ES-I3 (cell line): ENCODE data around the gene NR2C2AP.

Experiments
- H3K36me3 ChIP-seq: 2 replicates; pipeline ENCODE4 v1.6.1; 2013; ENCODE audit warnings: mild to moderate bottlenecking, low read length, control low read depth, moderate library complexity; ENCODE audit not compliant: insufficient read depth
- H3K4me1 ChIP-seq: 2 replicates; pipeline ENCODE4 v1.6.1; 2013; ENCODE audit warnings: mild to moderate bottlenecking, control low read depth, low read length; ENCODE audit not compliant: insufficient read depth
- H3K9ac ChIP-seq: 2 replicates; pipeline ENCODE4 v1.6.1; 2013; ENCODE audit warnings: low read depth, mild to moderate bottlenecking, low read length, moderate library complexity
- H3K9me3 ChIP-seq: 2 replicates; pipeline ENCODE4 v1.6.1; 2013; ENCODE audit warnings: mild to moderate bottlenecking, low read length, moderate library complexity; ENCODE audit not compliant: control insufficient read depth, insufficient read depth

NR2C2AP gene

DNA sequence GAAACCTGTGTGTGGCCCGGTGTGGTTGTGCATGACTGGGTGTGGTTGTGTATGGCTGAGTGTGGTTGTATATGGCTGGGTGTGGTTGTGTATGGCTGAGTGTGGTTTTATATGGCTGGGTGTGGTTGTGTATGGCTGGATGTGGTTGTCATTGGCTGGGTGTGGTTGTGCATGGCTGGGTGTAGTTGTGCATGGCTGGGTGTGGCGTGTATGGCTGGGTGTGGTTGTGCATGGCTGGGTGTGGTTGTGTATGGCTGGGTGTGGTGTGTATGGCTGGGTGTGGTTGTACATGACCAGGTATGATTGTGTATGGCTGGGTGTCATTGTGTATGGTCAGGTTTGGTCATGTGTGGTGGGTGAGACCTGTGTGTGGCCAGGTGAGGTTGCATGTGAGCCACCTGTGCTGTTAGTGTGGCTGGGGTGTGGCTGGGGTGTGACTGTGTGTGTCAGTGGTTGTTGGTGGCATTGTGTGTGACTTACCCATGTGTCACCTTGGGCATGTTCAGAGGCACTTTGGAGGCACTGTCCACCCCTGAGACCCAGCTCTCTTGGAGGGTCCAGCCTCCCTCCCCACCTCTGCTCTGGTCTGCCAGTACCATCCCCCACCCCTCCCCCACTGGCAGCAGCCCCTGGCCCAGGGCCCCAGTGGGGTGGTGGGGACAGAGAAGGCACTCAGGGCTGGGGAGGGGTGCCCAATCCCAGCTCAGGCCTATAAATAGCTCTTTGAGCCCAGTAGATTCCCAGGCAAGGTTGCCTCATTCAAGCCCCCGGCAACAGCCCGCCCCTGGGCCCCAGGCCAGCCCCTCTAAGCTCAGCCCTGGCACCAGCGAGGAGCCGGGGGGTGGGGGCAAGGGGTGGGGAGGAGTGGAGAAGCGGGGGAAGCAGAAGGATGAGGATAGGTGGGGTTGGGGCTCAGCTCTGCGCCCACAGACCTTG is 4.7 kb upstream of the NR2C2AP start:
- Histone ChIP-seq H3K4me1 (no peaks in the 10 kb centered on the region), H3K9me3 (no peaks in the 10 kb centered on the region), H3K36me3 (no peaks in the 10 kb centered on the region)

DNA sequence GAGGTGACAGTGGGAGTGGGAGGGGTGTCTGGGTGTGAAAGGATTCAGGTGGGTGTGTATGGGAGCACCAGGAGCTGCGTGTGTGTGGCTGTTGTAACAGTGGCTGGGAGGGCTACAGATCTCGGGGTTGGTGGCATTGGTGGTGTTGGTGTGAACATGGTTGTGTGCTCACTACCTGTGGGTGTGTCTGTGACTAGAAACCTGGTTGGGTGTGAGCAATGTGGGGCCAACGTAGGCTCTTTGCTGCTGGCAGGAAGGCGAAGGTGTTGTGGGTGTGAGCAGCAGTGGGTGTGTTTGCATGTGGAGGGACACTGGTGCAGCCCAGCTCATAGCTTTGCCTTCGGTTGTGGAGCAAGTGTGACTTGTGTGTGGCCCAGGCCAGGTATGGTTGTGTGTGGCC is 3.7 kb upstream of the NR2C2AP start:
- Histone ChIP-seq H3K4me1 (no peaks in the 10 kb centered on the region), H3K9ac (no peak overlapping the region), H3K9me3 (no peaks in the 10 kb centered on the region), H3K36me3 (no peaks in the 10 kb centered on the region)

More for the DNA sequence above, 4.7 kb upstream of the NR2C2AP start:
- H3K9ac ChIP-seq = no peak overlapping the region

DNA sequence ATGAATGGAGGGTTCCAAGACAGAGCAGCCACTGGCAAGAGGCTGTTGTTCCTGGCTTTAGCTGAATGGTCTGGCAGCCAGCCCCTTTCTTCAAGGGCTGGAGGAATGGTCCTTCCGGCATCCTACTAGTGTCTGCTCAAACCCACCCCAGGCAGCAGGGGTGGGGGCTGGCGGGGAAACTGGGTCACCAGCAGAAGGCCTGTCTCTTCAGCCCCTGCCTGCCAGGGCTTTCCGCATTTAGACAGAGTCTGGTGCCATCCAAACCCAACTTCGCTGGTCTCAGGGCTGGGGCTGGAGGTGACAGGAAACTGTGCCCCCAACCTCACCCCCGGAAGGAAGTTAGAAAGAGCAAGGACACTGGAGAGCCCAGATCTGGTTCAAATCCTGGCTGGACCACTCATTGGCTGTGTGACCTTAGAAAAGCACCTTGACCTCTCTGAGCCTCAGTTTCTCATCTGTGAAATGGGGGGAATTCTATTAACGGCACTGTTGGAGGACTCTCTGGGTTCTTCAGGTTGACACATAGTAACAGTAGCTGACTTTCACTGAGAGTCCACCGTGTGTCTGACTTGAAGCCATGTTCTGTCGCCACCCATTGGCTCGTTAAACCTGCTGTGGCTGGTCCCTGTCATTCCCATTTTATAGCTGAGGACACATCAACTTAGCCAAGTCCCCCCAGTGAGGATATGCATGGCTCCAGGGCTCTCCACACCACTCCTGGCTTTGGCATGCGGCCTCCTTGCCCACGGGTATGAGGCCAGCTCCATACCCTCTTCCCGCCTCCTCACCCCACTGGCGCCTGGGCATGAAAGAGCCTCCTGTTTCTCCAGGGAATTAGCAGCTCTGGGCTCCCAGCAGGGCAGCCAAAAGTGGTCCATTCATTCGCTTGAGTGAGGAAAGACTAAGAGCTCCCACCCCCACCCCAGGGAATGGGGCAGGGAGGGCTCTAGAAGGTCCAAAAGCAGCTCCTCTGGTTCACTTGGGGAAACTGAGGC is 2.5 kb upstream of the NR2C2AP start:
- Histone ChIP-seq H3K4me1 (no peaks in the 10 kb centered on the region), H3K36me3 (no peaks in the 10 kb centered on the region), H3K9me3 (no peaks in the 10 kb centered on the region), H3K9ac (no peak overlapping the region)

DNA sequence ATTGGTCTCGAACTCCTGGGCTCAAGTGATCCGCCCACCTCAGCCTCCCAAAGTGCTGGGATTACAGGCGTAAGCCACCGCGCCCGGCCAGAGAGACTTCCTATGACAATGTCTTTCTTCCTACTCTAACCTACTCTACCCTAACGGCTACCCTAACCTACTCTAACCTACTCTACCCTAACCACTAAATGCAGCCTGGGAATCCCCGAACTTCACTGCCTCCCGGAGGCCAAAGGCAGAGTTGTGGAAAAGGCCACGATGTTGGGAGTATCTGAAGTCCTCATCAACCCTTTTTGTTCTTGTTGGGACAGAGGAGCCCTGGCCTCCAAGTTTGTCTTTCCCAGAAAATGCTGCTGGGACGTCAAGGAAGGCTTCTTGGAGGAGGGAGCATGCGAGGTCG is 967 bp upstream of the NR2C2AP start:
- Histone ChIP-seq H3K4me1 (no peaks in the 10 kb centered on the region), H3K9me3 (no peaks in the 10 kb centered on the region)

DNA sequence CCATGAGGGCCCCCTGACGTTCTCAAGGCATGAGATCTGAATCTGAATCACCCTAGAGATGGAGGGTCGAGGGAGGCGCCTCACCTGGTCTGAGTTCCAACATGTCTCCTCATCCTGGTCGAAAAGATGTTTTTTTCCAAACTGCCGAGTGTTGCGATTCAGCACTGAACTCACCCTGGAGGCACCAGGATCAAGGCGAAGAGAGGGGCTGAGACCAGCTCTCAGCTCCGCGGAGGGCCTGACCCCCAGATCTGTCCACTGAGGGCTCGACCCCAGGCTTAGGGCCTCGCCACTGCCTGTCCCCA is 555 bp downstream of the NR2C2AP start:
- Histone ChIP-seq H3K36me3 (no peaks in the 10 kb centered on the region), H3K9ac (peak overlapping the region; percentile 86), H3K4me1 (no peaks in the 10 kb centered on the region), H3K9me3 (no peaks in the 10 kb centered on the region)

More for the DNA sequence above, 967 bp upstream of the NR2C2AP start:
- Histone ChIP-seq H3K9ac (no peak overlapping the region), H3K36me3 (no peaks in the 10 kb centered on the region)

DNA sequence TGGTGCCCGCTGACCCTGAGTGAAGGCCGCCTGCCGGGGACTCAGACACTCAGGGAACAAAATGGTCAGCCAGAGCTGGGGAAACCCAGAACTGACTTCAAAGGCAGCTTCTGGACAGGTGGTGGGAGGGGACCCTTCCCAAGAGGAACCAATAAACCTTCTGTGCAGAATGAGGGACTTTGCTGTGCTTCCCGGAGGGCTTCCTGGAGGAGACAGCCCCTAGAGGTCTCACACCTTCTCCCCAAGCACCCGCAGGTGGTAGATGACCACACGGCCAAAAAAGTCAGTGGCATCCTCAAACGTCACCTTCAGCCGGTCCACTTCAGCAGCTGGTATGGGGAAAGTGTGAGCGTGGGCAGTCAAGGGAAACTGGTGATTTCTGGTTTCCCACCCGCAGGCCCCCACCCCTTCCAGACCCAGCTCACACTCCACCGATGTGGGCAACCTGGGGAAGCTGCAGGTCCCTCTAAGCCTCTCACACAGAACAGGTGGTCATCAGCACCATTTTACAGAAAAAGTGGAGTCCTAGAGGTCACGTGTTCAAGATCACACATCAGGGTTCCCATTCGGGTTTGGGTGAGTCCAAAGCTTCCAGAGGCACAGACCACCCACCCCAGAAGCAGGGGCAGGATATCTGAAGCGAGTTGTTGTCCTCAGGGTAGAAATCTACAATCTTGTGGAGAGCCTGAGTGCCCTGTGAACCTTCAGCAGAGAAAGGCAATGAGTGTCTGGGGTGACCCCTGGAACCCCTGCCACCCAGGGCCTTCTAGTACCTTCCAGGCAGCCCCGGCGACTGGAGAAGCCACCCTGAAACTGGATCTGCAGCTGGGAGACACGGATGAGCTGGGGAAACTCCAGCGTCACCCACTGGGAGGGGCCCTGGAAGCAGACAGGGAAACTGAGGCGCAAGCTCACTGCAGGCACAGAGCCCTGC is 1.2 kb downstream of the NR2C2AP start:
- H3K36me3 ChIP-seq = no peaks in the 10 kb centered on the region
- no peaks in the 10 kb centered on the region for H3K9me3 ChIP-seq
- H3K4me1 ChIP-seq = no peaks in the 10 kb centered on the region
- H3K9ac ChIP-seq = 0 out of 2 replicates have a peak overlapping the region, but pooled peaks have one; percentile 86

DNA sequence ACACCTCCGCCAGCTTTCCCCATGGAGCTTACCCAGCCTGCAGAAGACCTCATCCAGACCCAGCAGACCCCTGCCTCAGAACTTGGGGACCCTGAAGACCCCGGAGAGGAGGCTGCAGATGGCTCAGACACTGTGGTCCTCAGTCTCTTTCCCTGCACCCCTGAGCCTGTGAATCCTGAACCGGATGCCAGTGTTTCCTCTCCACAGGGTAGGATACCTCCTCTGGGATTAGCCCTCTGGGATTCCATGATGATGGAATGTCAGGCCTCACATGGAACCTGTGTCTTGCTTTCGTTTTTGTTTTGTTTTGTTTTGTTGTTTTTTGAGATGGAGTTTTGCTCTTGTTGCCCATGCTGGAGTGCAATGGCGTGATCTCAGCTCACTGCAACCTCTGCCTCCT is 9.3 kb downstream of the NR2C2AP start:
- Histone ChIP-seq H3K36me3 (no peaks in the 10 kb centered on the region), H3K9ac (no peak overlapping the region), H3K4me1 (no peaks in the 10 kb centered on the region), H3K9me3 (no peaks in the 10 kb centered on the region)

DNA sequence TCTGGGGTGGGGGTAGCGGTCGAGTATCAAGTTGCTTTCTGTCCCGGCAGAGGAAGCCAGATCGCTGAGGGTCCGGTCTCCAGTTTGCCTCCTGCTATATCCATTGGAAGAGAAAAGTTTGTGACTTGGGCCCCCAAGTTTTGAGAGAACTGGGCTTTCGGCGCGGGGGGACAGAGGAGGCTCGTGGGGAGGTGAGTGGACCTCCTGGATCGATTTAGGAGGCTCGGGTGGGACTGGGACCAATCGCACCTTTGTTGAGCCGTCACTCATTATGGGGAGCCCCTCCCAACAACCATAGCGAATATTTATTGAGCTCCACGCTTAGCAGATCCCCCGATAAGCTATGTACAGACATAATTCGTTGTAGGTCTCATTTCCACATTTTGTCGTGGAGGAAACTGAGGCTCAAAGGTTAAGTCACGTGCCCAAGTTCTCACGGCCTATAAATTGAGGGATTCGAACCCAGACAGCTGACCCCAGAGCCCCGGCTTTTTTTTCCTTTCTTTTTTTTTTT is 10.2 kb downstream of the NR2C2AP start:
- Histone ChIP-seq H3K9ac (peak overlapping the region; percentile 95), H3K9me3 (no peaks in the 10 kb centered on the region), H3K4me1 (no peaks in the 10 kb centered on the region), H3K36me3 (no peaks in the 10 kb centered on the region)

DNA sequence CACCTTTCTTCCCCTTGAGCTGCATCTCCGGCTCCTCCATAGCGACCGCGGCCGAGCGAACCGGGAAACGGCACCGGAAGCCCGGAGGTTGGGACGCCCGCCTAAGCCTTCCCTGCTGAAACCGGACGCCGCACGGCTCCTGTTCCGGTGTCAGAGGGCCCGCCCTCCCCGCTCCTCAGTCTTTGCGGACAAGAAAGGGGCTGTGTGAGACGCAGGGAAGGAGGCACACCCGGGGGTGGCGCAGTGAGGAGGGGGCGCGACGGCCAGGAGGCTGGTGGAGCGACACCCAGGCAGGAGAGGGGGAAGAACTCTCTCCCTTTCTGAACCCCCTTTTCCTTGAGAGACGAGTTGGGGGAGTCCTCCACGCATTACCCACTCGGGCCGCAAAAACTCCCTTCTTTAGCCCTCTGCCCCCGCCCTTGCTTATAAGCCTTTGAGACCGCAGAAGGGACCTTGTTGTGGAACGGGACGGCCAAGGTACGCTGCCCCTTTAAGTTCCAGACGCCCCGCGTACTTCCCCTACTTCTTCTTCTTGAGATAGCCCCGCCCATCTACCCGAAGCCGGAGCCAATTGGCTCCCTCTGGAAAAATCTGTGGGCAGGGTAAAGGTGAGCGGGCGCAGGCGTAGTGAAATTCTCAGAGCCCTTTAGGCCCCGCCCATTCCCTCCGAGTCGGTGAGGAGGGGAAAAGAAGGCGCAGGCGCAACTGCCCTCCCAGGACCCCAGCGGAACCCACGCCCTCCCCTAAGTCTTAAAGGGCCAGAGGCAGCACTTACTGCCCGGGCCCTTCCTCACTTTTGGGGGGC is 10.9 kb downstream of the NR2C2AP start, which contains the start of the genes BORCS8 and RFXANK:
Gene BORCS8 (minus strand): TSS at position 75 of the 805 bp plus-strand sequence. CDS start 35 bp downstream, at position 40.
Gene RFXANK (plus strand): TSS at position 181 of the 805 bp plus-strand sequence. CDS start 1,689 bp downstream, outside the sequence.
- H3K9ac ChIP-seq = peak within 1 kb of the TSS; percentile 95
- no peaks in the 10 kb centered on the region for H3K9me3 ChIP-seq
- H3K36me3 ChIP-seq = no peaks in the 10 kb centered on the region
- H3K4me1 ChIP-seq = no peaks in the 10 kb centered on the region

DNA sequence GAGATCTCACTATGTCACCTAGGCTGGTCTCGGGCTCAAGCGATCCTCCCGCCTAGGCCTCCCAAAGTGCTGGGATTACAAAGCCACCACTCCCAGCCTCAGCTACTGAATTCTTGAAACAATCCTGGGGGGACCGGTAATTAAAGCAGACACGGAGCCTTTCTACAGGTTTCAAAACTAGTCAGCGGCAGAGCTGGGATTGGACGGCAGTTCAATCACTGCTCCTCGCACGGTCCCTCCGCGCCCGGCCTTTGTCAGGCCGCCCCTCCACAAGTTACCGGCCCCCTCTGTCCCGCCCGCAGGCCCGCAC is 11.5 kb downstream of the NR2C2AP start:
- Histone ChIP-seq H3K36me3 (no peaks in the 10 kb centered on the region), H3K9me3 (no peaks in the 10 kb centered on the region), H3K9ac (peak overlapping the region; percentile 95), H3K4me1 (no peaks in the 10 kb centered on the region)

DNA sequence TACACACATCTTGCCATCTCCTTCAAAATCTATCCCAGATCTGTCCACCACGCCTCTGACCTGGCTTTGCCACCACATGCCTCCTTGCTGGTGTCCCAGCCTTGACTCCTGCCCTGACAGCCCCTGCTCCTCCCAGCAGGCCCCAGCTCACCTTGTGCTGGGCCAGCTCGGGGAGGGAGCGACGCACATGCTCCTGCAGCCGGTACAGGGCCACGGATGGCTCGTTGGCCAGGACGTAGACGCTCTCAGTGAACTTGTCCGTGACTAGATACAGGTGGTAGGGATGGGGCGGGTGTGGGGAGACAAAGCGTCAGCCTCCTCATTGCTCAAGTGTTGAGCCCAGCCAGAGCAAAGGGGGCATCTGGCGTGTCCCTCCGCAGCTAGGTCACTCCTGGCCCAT is 16.5 kb downstream of the NR2C2AP start:
- H3K36me3 ChIP-seq = no peaks in the 10 kb centered on the region; the same call in 1 of the 2 replicates
- no peaks in the 10 kb centered on the region for H3K4me1 ChIP-seq
- H3K9me3 ChIP-seq = no peaks in the 10 kb centered on the region
- no peak overlapping the region for H3K9ac ChIP-seq

DNA sequence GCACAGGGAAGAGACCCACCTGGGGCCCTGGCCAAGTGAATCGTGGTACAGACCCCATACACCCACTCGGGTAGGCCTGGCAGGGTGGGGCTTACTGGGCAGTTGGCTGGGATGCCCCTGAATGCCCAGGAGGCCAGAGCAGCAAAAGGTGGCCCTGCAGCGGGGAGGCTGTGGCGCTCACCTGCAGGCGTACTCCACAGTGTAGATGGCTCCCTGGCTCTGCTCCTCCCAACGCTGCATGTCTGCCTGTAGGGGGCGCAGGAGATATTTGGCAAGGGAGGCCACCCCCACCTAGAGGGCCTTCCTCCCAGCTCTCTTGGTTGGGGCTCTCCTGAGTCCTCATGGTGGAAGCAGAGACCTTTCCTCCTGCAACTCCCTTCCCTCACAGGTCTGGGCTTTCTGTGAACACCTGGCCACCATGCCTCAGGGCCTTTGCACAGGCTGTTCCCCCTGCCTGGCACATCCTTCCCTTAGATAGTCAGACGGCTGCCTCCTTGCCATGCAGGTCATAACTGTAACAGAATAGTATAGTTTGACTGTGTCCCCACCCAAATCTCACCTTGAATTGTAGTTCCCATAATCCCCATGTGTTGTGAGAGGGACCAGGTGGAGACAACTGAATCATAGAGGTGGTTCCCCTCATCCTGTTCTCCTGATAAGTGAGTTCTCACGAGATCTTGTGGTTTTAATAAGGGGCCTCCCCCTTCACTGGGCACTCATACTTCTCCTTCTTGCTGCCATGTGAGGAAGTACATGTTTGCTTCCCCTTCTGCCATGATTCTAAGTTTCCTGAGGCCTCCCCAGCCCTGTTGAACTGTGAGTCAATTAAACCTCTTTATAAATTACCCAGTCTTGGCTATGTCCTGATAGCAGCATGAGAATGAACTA is 17.1 kb downstream of the NR2C2AP start:
- Histone ChIP-seq H3K36me3 (no peaks in the 10 kb centered on the region; the same call in 1 of the 2 replicates), H3K9ac (no peak overlapping the region), H3K9me3 (no peaks in the 10 kb centered on the region), H3K4me1 (no peaks in the 10 kb centered on the region)
